Panc1 (cell line): ENCODE results near the gene BCAP29. TPM values are rescaled to one million over a fixed set of nuclear protein-coding genes. Genes with fewer than 3 reads are reported as not detected.

Source experiments
- ATAC-seq: fragments of 200-7000 bp; cut with Tn5 transposase; 2 replicates; pipeline ENCODE4 v1.9.1; 2020; ENCODE audit warnings: mild to moderate bottlenecking, moderate library complexity
- BruUV-seq: library from RNA; stranded (reverse); fragments of 400-500 nt; replicated peaks from 2 replicates; lab custom pipeline; 2021; lab: Mats Ljungman, UMichigan
- CTCF ChIA-PET: fragments of 300-600 bp; sonication (Branson Sonifier 250); formaldehyde crosslinking; loops from one replicate; lab custom pipeline; 2022; ENCODE audit warnings: antibody characterized with exemption; lab: Charles Lee
- POLR2A ChIA-PET: fragments of 300-600 bp; sonication (Branson Sonifier 250); formaldehyde crosslinking; loops from one replicate; lab custom pipeline; 2022; ENCODE audit warnings: antibody characterized with exemption; lab: Charles Lee
- DNase-seq: peaks from one replicate; pipeline ENCODE4 v3.0.0-alpha.2; 2010; ENCODE audit warnings: low read depth, low spot score
- H3K27ac ChIP-seq: 2 replicates; pipeline ENCODE4 v1.5.1; 2011; ENCODE audit warnings: mild to moderate bottlenecking, low read length, inconsistent platforms
- H3K27me3 ChIP-seq: fragments of 200-500 bp; sonication (Bioruptor generic); 2 replicates; pipeline ENCODE4 v1.6.0; 2014; ENCODE audit warnings: low read length, inconsistent platforms; ENCODE audit not compliant: control insufficient read depth, insufficient read depth
- H3K36me3 ChIP-seq: fragments of 200-500 bp; sonication (Bioruptor generic); 2 replicates; pipeline ENCODE4 v1.5.1; 2014; ENCODE audit warnings: inconsistent platforms, mild to moderate bottlenecking, low read length, moderate library complexity; ENCODE audit not compliant: control insufficient read depth, insufficient read depth
- H3K4me1 ChIP-seq: 2 replicates; pipeline ENCODE4 v1.5.1; 2011; ENCODE audit warnings: inconsistent platforms, mild to moderate bottlenecking, low read length, moderate library complexity; ENCODE audit not compliant: control insufficient read depth, insufficient read depth
- H3K4me3 ChIP-seq, 2 experiments: 2 replicates each; pipeline ENCODE4 v1.5.1; 2011 to 2012; ENCODE audit warnings: low read depth in 2 of 2, low read length in 2 of 2, mild to moderate bottlenecking in 2 of 2, inconsistent platforms in 1 of 2, moderate library complexity in 1 of 2
- H3K9me3 ChIP-seq: fragments of 200-500 bp; sonication (Bioruptor generic); 2 replicates; pipeline ENCODE4 v1.5.1; 2014; ENCODE audit warnings: low read depth, mild to moderate bottlenecking, inconsistent platforms, low read length, moderate library complexity; ENCODE audit not compliant: control insufficient read depth, insufficient read depth
- POLR2AphosphoS5 ChIP-seq: IDR thresholded peaks from 2 replicates; pipeline ENCODE4 v1.6.1; 2012; ENCODE audit warnings: mild to moderate bottlenecking, low read depth, low read length, moderate library complexity
- SIN3A ChIP-seq: IDR thresholded peaks from 2 replicates; pipeline ENCODE4 v1.6.1; 2012; ENCODE audit warnings: low read depth, mild to moderate bottlenecking, low read length, moderate library complexity, borderline replicate concordance; ENCODE audit not compliant: insufficient read depth
- TCF7L2 ChIP-seq: IDR thresholded peaks from 2 replicates; pipeline ENCODE4 v1.6.1; 2011; ENCODE audit warnings: mild to moderate bottlenecking, low read depth, low read length, inconsistent platforms
- in situ Hi-C: cut with HindIII; loops from 2 replicates; pipeline ENCODE4 v1.10.0; 2016; ENCODE audit warnings: low sequenced_read_pairs, low pct_unique_long_range_greater_than_20kb
- intact Hi-C: fragments of 100-400 bp; cut with micrococcal nuclease; formaldehyde crosslinking; loops from one replicate; pipeline ENCODE4 v1.10.0; 2022; ENCODE audit not compliant: unreplicated experiment
- total RNA-seq: library from RNA; stranded (reverse); gene quantifications from one replicate; pipeline ENCODE4 v1.2.1, GENCODE V29; 2021; ENCODE audit not compliant: unreplicated experiment
- TF ChIP-seq, protein P1 (sequence below), 2 experiments: IDR thresholded peaks; 2 replicates each; pipeline ENCODE4 v1.6.1; 2011 to 2012; ENCODE audit warnings: low read depth in 2 of 2, control low read depth in 1 of 2, low read length in 1 of 2, mild to moderate bottlenecking in 1 of 2, moderate library complexity in 1 of 2; ENCODE audit not compliant: insufficient read depth in 1 of 2
- TF ChIP-seq, protein P2 (sequence below): fragments of 450-650 bp; IDR thresholded peaks from 2 replicates; pipeline ENCODE4 v1.5.1; 2017; ENCODE audit warnings: mild to moderate bottlenecking

BCAP29 gene
- total RNA-seq, 1 experiment from 2014 or later = 71.7 TPM

DNA sequence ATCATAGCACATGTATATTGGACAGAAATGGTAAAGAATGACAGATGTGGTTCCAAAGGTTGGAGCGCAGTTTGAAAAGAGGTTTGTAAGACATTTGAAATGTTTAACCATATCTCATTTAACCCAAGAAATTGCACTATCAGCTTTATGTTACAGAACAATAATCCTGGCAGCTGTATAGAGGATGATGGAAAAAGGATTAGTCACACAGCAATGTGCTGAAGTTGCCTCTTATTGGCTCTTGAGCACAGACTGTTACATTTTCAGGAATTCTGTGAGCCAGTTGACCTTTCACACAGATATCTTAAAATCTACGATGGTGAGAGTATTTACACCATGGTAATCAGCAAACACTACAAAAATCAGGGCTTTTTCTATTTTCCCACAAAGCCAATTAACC, 20.2 kb upstream of the BCAP29 start:
- Histone ChIP-seq H3K27me3 (no peaks in the 10 kb centered on the region), H3K27ac (no peak overlapping the region; the same call in 1 of the 2 replicates), H3K36me3 (peaks cover 5% of the 10 kb centered on the region; the same call in 1 of the 2 replicates), H3K4me1 (peaks cover 26% of the 10 kb centered on the region), H3K4me3 (no peak overlapping the region), H3K9me3 (no peaks in the 10 kb centered on the region)
- ChIA-PET POLR2A (no interaction called here), CTCF (no interaction called here)
- no peak for TF ChIP-seq POLR2AphosphoS5
- no peak for TF ChIP-seq SIN3A
- TF ChIP-seq, protein P1, sequence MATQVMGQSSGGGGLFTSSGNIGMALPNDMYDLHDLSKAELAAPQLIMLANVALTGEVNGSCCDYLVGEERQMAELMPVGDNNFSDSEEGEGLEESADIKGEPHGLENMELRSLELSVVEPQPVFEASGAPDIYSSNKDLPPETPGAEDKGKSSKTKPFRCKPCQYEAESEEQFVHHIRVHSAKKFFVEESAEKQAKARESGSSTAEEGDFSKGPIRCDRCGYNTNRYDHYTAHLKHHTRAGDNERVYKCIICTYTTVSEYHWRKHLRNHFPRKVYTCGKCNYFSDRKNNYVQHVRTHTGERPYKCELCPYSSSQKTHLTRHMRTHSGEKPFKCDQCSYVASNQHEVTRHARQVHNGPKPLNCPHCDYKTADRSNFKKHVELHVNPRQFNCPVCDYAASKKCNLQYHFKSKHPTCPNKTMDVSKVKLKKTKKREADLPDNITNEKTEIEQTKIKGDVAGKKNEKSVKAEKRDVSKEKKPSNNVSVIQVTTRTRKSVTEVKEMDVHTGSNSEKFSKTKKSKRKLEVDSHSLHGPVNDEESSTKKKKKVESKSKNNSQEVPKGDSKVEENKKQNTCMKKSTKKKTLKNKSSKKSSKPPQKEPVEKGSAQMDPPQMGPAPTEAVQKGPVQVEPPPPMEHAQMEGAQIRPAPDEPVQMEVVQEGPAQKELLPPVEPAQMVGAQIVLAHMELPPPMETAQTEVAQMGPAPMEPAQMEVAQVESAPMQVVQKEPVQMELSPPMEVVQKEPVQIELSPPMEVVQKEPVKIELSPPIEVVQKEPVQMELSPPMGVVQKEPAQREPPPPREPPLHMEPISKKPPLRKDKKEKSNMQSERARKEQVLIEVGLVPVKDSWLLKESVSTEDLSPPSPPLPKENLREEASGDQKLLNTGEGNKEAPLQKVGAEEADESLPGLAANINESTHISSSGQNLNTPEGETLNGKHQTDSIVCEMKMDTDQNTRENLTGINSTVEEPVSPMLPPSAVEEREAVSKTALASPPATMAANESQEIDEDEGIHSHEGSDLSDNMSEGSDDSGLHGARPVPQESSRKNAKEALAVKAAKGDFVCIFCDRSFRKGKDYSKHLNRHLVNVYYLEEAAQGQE (IDR thresholded peaks at IDR 0.05; ENCODE audit: insufficient read depth in 1 of 2, low read depth in 2 of 2, low read length in 1 of 2) = no peak
- TF ChIP-seq, protein P2, sequence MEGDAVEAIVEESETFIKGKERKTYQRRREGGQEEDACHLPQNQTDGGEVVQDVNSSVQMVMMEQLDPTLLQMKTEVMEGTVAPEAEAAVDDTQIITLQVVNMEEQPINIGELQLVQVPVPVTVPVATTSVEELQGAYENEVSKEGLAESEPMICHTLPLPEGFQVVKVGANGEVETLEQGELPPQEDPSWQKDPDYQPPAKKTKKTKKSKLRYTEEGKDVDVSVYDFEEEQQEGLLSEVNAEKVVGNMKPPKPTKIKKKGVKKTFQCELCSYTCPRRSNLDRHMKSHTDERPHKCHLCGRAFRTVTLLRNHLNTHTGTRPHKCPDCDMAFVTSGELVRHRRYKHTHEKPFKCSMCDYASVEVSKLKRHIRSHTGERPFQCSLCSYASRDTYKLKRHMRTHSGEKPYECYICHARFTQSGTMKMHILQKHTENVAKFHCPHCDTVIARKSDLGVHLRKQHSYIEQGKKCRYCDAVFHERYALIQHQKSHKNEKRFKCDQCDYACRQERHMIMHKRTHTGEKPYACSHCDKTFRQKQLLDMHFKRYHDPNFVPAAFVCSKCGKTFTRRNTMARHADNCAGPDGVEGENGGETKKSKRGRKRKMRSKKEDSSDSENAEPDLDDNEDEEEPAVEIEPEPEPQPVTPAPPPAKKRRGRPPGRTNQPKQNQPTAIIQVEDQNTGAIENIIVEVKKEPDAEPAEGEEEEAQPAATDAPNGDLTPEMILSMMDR = no peak
- TF ChIP-seq TCF7L2 = no peak
- no peak for ATAC-seq
- BruUV-seq = no TSS peak
- in situ Hi-C loops = no loop called here
- intact Hi-C loops = no loop called here
- no peak for DNase-seq

DNA sequence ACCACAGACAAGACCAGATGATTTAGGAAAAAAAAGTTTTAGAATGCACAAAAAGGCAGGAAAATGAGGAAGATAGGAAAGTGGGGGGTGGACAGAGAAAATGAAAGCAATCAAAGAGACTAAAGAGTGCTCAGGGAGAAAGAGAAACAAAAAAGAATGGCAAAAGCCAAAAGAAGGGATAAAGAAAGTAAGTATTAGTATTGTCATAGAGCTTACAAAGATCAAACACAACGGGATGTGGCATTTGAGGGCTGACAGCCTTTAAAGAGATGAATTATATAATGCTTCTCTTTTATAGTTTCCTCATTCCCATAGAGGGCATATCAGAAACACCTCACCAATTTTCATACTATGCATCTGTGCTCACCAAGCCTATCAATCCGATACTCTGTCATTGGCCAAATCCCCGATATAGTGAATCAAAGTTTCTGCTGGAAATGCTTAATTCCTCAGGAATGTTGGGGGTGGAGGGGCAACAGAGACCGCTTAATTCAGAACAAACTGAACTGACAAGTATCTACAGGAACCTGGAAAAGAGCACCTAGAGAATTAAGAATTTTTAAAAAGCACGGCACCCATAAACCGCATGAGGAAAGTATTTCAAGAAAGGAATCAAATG, 19.0 kb upstream of the BCAP29 start:
- intact Hi-C loops = no loop called here

More for the DNA sequence above, 19.0 kb upstream of the BCAP29 start:
- TF ChIP-seq SIN3A = no peak
- no peak for TF ChIP-seq TCF7L2
- TF ChIP-seq, protein P1 (IDR thresholded peaks at IDR 0.05; ENCODE audit: insufficient read depth in 1 of 2, low read depth in 2 of 2, low read length in 1 of 2) = no peak
- no peak for TF ChIP-seq POLR2AphosphoS5
- TF ChIP-seq, protein P2 = no peak
- no peak for ATAC-seq
- H3K27me3 ChIP-seq = no peaks in the 10 kb centered on the region
- BruUV-seq = no TSS peak
- peak overlapping the region; percentile 64; the same call in 1 of the 2 replicates for H3K27ac ChIP-seq
- peaks cover 30% of the 10 kb centered on the region for H3K4me1 ChIP-seq
- ChIA-PET CTCF (no interaction called here), POLR2A (interaction anchor here (0.5 kb wide), 1 partner anchor 106 kb away, joined by 3 read pairs; no protein-coding TSS in a partner anchor)
- in situ Hi-C loops = no loop called here
- H3K36me3 ChIP-seq = peaks cover 5% of the 10 kb centered on the region
- no peaks in the 10 kb centered on the region for H3K9me3 ChIP-seq
- no peak for DNase-seq
- peak overlapping the region; percentile 87 to 97 for H3K4me3 ChIP-seq
